Sciatic nerve (tissue), 2 donors: ENCODE results near the gene RRBP1. TPM values are rescaled to one million over a fixed set of nuclear protein-coding genes. Genes with fewer than 3 reads are reported as not detected.

Experiments
- ATAC-seq: fragments of 200-7000 bp; cut with Tn5 transposase; one replicate; pipeline ENCODE4 v1.9.1; 2020; ENCODE audit warnings: mild to moderate bottlenecking, moderate library complexity
- DNase-seq: peaks from one replicate; pipeline ENCODE4 v3.0.0-alpha.2; 2020; ENCODE audit warnings: low spot score
- intact Hi-C: fragments of 100-400 bp; cut with DNase I; formaldehyde crosslinking; loops from one replicate; pipeline ENCODE4 v1.14.2; 2022
- total RNA-seq: library from RNA; stranded (reverse); fragmentation: NEBNext Ultra II Directional; extraction: Animal tissue kit (Norgen Biotek cat#: 25700); gene quantifications from one replicate; pipeline ENCODE4 v1.2.1, GENCODE V29; 2021
- donor health status: DM: no; HTN: no; CAD: no.
- donor health status: DM: no; HTN: no; CAD: no.

RRBP1 gene
- total RNA-seq, 1 donor from 2014 or later, result 163 TPM

GRCh38 chr20:17570347-17571152 lies 111.5 kb downstream of the RRBP1 start:
- intact Hi-C loops, result no loop called here
- ATAC-seq (peak; percentile 44), DNase-seq (peak; percentile 77)

GRCh38 chr20:17569616-17570346 lies 112.3 kb downstream of the RRBP1 start, which contains the start of gene DSTN:
TSS of gene DSTN (plus strand) at chr20:17570075. CDS start at chr20:17570209, 134 bp downstream.
- DNase-seq, result peak; percentile 96
- ATAC-seq, result peak; percentile 94
- intact Hi-C loops, result no loop called here

- DNase-seq, result peak; percentile 88
- ATAC-seq, result peak; percentile 85
- intact Hi-C loops, result no loop called here
Observed at GRCh38 chr20:17568972-17569521, 113.0 kb downstream of the RRBP1 start.

GRCh38 chr20:17568045-17568788 lies 113.8 kb downstream of the RRBP1 start:
- ATAC-seq (no peak), DNase-seq (no peak)
- intact Hi-C loops, result no loop called here

- ATAC-seq, result no peak
- intact Hi-C loops, result no loop called here
Observed at GRCh38 chr20:17566345-17566744, 115.7 kb downstream of the RRBP1 start.

GRCh38 chr20:17565169-17565845 lies 116.7 kb downstream of the RRBP1 start:
- no peak for ATAC-seq
- no peak for DNase-seq
- intact Hi-C loops, result no loop called here

More at GRCh38 chr20:17566345-17566744, 115.7 kb downstream of the RRBP1 start:
- DNase-seq, result no peak

Other genes starting within 250 kb of the RRBP1 start
- gene BFSP1, start 150.9 kb downstream of the RRBP1 start, total RNA-seq, result 0.98 TPM
- gene DSTN, start 112.2 kb downstream of the RRBP1 start, total RNA-seq, result 268 TPM
- gene BANF2, start 17.7 kb upstream of the RRBP1 start, total RNA-seq, result not detected